ENCODE data around the gene CEP192. TPM values are rescaled to one million over a fixed set of nuclear protein-coding genes. Genes with fewer than 3 reads are reported as not detected.

CEP192 gene
- total and polyA plus RNA-seq, 9 donors: 18.0 to 48.6 (median 33.7) TPM

GRCh38 chr18:13026583-13027270, 35.6 kb downstream of the CEP192 start:
- no peak overlapping the region for H3K4me3 ChIP-seq
- no peaks in the 10 kb centered on the region for H3K27me3 ChIP-seq
- 73 to 83% (median 81%) methylated on average over 3 of the region's 3 CpGs for WGBS, 3 donors
- H3K4me1 ChIP-seq (ENCODE audit: insufficient read depth): no peaks in the 10 kb centered on the region
- H3K36me3 ChIP-seq: no peaks in the 10 kb centered on the region
- H3K27ac ChIP-seq: no peak overlapping the region
- no peak for DNase-seq
- intact Hi-C loops (cut with DNase I): no loop called here
- TF ChIP-seq EP300 (IDR thresholded peaks at IDR 0.05) (no peak), CTCF (IDR thresholded peaks at IDR 0.05) (no peak), POLR2A (IDR thresholded peaks at IDR 0.05) (no peak)
- no peaks in the 10 kb centered on the region for H3K9me3 ChIP-seq

GRCh38 chr18:13028869-13029268, 37.7 kb downstream of the CEP192 start:
- Histone ChIP-seq H3K27me3 (no peaks in the 10 kb centered on the region), H3K27ac (no peak overlapping the region), H3K4me1 (ENCODE audit: insufficient read depth) (no peaks in the 10 kb centered on the region), H3K36me3 (no peaks in the 10 kb centered on the region), H3K4me3 (no peak overlapping the region), H3K9me3 (no peaks in the 10 kb centered on the region)
- intact Hi-C loops (cut with DNase I): no loop called here
- WGBS, 3 donors: 93 to 97% (median 96%) methylated on average over 2 of the region's 2 CpGs
- no peak for TF ChIP-seq EP300 (IDR thresholded peaks at IDR 0.05)
- TF ChIP-seq POLR2A (IDR thresholded peaks at IDR 0.05): no peak
- TF ChIP-seq CTCF (IDR thresholded peaks at IDR 0.05): no peak
- DNase-seq: no peak

- TF ChIP-seq EP300 (IDR thresholded peaks at IDR 0.05) (no peak), POLR2A (IDR thresholded peaks at IDR 0.05) (no peak), CTCF (IDR thresholded peaks at IDR 0.05) (no peak)
- 78 to 97% (median 97%) methylated on average over 5 of the region's 5 CpGs for WGBS, 3 donors
- H3K9me3 ChIP-seq: no peaks in the 10 kb centered on the region
- H3K4me3 ChIP-seq: no peak overlapping the region
- intact Hi-C loops (cut with DNase I): no loop called here
- no peak overlapping the region for H3K27ac ChIP-seq
- no peaks in the 10 kb centered on the region for H3K4me1 ChIP-seq (ENCODE audit: insufficient read depth)
- no peaks in the 10 kb centered on the region for H3K36me3 ChIP-seq
- no peak for DNase-seq
- H3K27me3 ChIP-seq: no peaks in the 10 kb centered on the region
Observed at GRCh38 chr18:13032173-13032572, 41.0 kb downstream of the CEP192 start.

GRCh38 chr18:13035249-13035914, 44.2 kb downstream of the CEP192 start:
- no peaks in the 10 kb centered on the region for H3K9me3 ChIP-seq
- H3K4me3 ChIP-seq: no peak overlapping the region
- intact Hi-C loops (cut with DNase I): no loop called here
- 91 to 92% (median 92%) methylated on average over 7 of the region's 7 CpGs for WGBS, 3 donors
- no peaks in the 10 kb centered on the region for H3K4me1 ChIP-seq (ENCODE audit: insufficient read depth)
- no peaks in the 10 kb centered on the region for H3K27me3 ChIP-seq
- H3K27ac ChIP-seq: no peak overlapping the region
- TF ChIP-seq EP300 (IDR thresholded peaks at IDR 0.05): no peak
- TF ChIP-seq CTCF (IDR thresholded peaks at IDR 0.05): no peak
- no peak for TF ChIP-seq POLR2A (IDR thresholded peaks at IDR 0.05)
- no peak for DNase-seq
- no peaks in the 10 kb centered on the region for H3K36me3 ChIP-seq
